ENCODE results near the gene TMEM259.

Gene TMEM259

DNA sequence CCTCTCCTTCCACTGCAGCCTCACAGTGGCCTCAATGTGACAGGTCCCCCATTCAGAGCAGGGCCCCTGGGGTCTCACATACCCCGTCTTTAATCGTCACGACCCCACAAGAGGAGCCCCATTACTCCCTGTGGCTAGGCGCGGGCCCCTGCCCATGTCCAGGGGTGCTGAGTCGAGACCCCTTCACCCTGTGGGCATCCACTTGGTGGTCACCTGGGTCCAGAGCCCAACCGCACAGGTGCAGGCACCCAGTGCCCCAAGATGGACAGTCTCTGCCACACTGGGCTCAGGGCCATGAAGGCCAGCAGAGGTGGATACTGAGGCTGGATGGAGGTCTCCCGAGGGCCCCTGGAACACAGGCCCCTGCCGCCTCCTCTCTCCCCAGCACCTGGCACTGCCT lies 3.0 kb downstream of the TMEM259 start:
- in situ Hi-C loops (cut with HindIII; ENCODE audit: low sequenced_read_pairs) = no loop called here

- in situ Hi-C loops (cut with HindIII; ENCODE audit: low sequenced_read_pairs) = no loop called here
Measured at GRCh38 chr19:1017115-1017905, 3.6 kb downstream of the TMEM259 start.

DNA sequence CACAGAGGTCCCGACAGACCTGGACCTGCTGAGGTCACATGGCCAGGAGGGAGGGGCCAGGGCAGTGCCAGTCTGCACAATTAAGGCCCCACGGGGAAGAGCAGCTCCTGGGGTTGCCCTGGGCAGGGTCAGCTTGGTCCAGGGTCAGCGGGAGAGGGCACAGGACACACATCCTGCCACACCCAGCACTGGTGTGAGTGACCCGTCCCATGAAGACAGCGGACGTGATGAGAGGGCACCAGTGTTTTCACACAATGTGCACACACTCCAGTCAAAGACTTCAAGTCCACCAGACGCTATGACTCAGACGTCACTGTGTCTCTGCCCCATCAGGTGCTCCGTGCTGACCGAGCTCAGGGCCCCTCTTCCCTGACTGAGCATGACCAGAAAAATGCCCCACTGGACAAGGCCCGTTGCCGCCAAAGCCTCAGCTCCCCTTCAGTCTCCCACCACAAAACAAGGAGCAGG lies 4.2 kb downstream of the TMEM259 start:
- in situ Hi-C loops (cut with HindIII; ENCODE audit: low sequenced_read_pairs) = no loop called here

GRCh38 chr19:1015782-1016646 lies 4.9 kb downstream of the TMEM259 start:
- in situ Hi-C loops (cut with HindIII; ENCODE audit: low sequenced_read_pairs) = no loop called here

- in situ Hi-C loops (cut with HindIII; ENCODE audit: low sequenced_read_pairs) = no loop called here
Measured at GRCh38 chr19:1015061-1015781, 5.7 kb downstream of the TMEM259 start.

DNA sequence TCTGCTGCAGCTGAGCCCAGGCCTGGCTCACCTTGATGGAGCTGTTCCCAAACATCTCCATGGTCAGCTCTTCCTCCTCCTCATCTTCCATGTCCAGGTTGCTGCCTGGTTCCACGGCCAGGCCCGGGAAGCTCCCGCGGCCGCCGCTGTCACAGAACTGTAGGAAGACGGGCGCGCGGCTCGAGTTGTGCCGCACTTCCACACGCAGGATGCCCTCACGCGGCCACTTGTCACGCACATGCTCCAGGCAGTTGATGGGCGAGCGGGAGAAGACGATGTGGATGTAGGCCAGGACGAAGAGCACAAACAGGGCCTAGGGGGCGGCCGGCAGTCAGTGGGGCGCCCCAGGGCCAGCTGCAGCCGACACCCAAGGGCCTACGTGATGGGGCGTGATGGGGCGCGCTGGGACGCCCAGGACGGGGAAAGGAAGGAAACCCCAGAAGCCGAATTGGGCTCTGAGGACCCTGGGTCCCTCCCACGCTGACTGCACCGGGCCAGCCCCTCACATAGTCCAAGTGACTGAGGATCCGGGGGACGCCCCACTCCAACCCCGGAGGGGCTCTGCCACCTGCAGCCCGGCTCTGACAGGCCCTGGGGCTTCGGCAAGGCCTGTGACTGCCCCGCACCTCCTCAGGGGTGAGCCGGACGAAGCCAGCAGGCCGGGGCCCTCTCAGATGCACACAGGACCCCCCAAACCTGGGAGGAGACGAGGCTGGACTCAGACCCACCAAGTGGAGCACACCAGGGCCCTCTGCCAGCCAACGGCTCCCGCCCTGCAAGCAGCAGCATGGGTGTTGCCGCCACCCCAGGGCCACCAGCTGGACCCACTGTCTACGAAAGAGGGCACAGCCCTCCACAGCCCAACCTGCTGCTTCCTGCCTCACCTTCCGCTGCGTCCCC lies 6.5 kb downstream of the TMEM259 start:
- in situ Hi-C loops (cut with HindIII; ENCODE audit: low sequenced_read_pairs) = no loop called here

- in situ Hi-C loops (cut with HindIII; ENCODE audit: low sequenced_read_pairs) = no loop called here
Measured at GRCh38 chr19:1013218-1013617, 7.7 kb downstream of the TMEM259 start.

DNA sequence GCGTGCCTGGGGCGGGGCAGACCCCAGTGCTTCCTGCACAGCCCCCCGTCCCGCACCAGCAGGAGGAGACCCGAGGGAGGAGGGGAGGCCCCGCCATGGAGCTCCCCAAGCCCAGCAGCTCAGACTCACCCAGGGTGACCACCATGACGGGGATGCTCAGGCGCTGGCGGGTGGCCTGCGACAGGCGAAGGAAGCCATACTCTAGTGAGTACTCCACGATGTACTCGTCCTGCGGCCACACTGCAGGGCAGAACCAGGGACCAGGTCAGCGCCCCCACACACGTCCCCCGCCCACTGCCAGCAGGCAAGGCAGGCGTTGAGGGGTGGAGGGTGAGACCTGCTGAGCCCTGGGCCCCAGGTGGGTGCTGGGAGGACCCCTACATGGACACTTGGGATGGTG lies 8.6 kb downstream of the TMEM259 start:
- in situ Hi-C loops (cut with HindIII; ENCODE audit: low sequenced_read_pairs) = no loop called here

- in situ Hi-C loops (cut with HindIII; ENCODE audit: low sequenced_read_pairs) = no loop called here
Measured at GRCh38 chr19:1011831-1012333, 9.0 kb downstream of the TMEM259 start.

- in situ Hi-C loops (cut with HindIII; ENCODE audit: low sequenced_read_pairs) = no loop called here
Measured at GRCh38 chr19:1010586-1011510, 10.1 kb downstream of the TMEM259 start.

- in situ Hi-C loops (cut with HindIII; ENCODE audit: low sequenced_read_pairs) = no loop called here
Measured at GRCh38 chr19:1009981-1010538, 10.9 kb downstream of the TMEM259 start.

DNA sequence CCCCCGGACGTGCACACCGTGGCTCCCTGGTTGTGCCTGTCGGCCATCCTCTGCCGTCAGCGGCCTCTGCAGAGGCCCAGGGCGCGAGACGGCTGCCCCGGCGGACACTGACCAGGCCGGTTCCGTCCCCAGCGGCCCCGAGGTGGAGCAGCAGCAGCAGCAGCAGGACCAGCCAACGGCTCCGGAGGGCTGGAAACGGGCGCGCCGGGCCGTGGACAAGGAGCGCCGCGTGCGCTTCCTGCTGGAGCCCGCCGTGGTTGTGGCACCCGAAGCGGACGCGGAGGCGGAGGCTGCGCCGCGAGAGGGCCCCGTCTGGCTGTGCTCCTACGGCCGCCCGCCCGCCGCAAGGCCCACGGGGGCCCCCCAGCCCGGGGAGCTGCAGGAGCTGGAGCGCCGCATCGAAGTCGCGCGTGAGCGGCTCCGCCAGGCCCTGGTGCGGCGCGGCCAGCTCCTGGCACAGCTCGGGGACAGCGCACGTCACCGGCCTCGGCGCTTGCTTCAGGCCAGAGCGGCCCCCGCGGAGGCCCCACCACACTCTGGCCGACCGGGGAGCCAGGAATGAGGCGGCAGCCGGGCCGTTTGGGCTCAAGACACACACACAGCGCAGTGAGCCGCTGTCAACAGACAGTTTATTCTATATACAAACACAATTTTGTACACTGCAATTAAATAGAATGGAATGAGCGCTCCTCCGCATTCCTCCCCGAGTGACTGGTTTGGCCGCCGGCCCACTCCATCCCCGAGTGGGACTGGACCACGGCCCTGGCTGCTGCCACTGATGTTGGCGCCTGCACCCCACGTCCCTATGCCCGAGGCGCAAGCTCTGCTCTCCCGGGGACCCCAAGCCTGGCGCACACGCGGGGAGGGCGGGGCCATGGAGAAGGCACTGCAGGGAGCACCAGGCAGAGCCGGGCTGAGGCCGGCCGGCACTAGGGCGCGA lies 11.6 kb downstream of the TMEM259 start:
- in situ Hi-C loops (cut with HindIII; ENCODE audit: low sequenced_read_pairs) = no loop called here

GRCh38 chr19:1008268-1009040 lies 12.5 kb downstream of the TMEM259 start:
- in situ Hi-C loops (cut with HindIII; ENCODE audit: low sequenced_read_pairs) = no loop called here

DNA sequence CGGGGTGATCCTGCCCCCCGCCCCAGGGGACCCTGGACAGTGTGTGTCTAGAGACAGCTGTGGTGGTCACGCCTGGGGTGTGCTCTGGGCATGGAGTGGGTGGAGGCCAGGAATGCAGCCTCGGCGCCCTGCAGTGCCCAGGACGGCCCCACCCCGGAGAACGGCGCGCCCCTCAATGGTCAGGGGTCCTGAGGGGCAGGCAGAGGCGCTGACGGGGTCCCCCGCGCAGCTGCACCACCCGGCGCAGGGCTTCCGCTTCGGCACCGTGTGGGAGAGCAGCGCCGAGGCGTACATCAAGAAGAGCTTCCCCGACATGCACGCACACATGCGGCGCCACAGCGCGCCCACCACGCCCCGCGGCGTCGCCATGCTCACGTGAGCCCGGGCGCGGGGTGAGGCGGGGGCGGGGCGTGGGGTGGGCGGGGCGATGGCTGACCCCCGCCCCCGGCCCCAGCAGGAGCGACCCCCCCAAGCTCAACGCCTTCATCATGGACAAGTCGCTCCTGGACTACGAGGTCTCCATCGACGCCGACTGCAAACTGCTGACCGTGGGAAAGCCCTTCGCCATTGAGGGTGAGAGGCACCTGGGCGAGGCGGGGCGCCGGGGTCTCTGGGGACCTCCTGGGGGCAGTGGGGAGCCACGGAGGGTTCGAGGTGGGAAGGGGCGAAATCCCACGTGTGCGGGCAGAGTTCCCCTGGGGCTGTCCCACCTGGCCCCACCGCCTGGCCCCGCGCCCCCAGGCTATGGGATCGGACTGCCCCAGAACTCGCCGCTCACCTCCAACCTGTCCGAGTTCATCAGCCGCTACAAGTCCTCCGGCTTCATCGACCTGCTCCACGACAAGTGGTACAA lies 13.3 kb downstream of the TMEM259 start:
- in situ Hi-C loops (cut with HindIII; ENCODE audit: low sequenced_read_pairs) = no loop called here

- in situ Hi-C loops (cut with HindIII; ENCODE audit: low sequenced_read_pairs) = no loop called here
Measured at GRCh38 chr19:1006711-1007398, 14.1 kb downstream of the TMEM259 start.
